ENCODE measurements around the gene BICRA. TPM values are rescaled to one million over a fixed set of nuclear protein-coding genes. Genes with fewer than 3 reads are reported as not detected.

The BICRA gene
- 10 to 100 TPM in 1 of 2 experiments, 1 to 10 TPM in 1; 9.8 to 13.3 TPM for total RNA-seq

GRCh38 chr19:47608969-47609905 is at the start of gene BICRA:
BICRA (plus strand) TSS chr19:47609134; CDS start chr19:47673575, 64,441 bp downstream.
- Mint-ChIP-seq H3K27me3 (no peaks in the 10 kb centered on the region), H3K27ac (peak within 1 kb of the TSS; percentile 89), H3K9me3 (ENCODE audit: low read depth) (no peaks in the 10 kb centered on the region), H3K4me3 (peak within 1 kb of the TSS; percentile 84), H3K36me3 (ENCODE audit: low read depth) (peaks cover 5% of the 10 kb centered on the region), H3K4me1 (peaks cover 26% of the 10 kb centered on the region)
- ChIA-PET POLR2A (interaction anchor here (0.7 to 1.0 kb wide), 2 partner anchors 7 to 9 kb away, joined by 3 to 5 read pairs; no protein-coding TSS in a partner anchor), CTCF (interaction anchor here (0.9 to 1.9 kb wide), 3 partner anchors 9 to 261 kb away, joined by 3 to 7 read pairs (median 3); no protein-coding TSS in a partner anchor)
- intact Hi-C loops (cut with DNase I, micrococcal nuclease), result loop anchor here (1.0 to 10.0 kb wide), 13 partner anchors 9 to 822 kb away; partner anchors contain the start of genes DHX34 (in 2 of the 2), NAPA (in 2 of the 2), EMP3 (in 1 of the 2) and INAFM1 (in 1 of the 2)
- ATAC-seq (peak; percentile 43), DNase-seq (peak; percentile 89)

DNA sequence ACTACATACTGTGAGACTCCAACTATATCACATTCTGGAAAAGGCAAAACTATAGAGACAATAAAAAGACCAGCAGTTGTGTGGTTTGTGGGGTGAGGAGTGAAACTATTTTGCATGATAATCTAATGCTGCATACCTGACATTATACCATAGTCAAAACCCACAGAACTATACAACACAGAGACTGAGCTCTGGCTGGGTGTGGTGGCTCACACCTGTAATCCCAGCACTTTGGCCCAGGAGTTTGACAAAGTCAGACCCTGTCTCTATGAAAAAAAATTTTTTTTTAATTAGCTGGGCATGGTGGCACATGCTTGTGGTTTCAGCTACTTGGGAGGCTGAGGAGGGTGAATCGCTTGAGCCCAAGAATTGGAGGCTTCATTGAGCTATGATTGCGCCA is 47.9 kb upstream of the BICRA start:
- no peaks in the 10 kb centered on the region for H3K4me1 Mint-ChIP-seq
- H3K27ac Mint-ChIP-seq, result no peak overlapping the region
- no peaks in the 10 kb centered on the region for H3K9me3 Mint-ChIP-seq (ENCODE audit: low read depth)
- CTCF ChIA-PET, result interaction anchor here (0.7 to 1.6 kb wide), 4 partner anchors 30 to 150 kb away, joined by 3 to 6 read pairs (median 5); partner anchors contain the start of gene NAPA
- intact Hi-C loops (cut with DNase I, micrococcal nuclease), result no loop called here
- POLR2A ChIA-PET, result interaction anchor here (0.7 kb wide), 1 partner anchor 45 kb away, joined by 3 read pairs; no protein-coding TSS in a partner anchor
- H3K36me3 Mint-ChIP-seq (ENCODE audit: low read depth), result no peaks in the 10 kb centered on the region
- no peak for DNase-seq
- no peak for ATAC-seq
- no peak overlapping the region for H3K4me3 Mint-ChIP-seq
- H3K27me3 Mint-ChIP-seq, result no peaks in the 10 kb centered on the region

- H3K36me3 Mint-ChIP-seq (ENCODE audit: low read depth), result no peaks in the 10 kb centered on the region
Measured at GRCh38 chr19:47561440-47562057, 47.4 kb upstream of the BICRA start.

GRCh38 chr19:47564081-47564480 is 44.9 kb upstream of the BICRA start:
- no peak for DNase-seq
- intact Hi-C loops (cut with DNase I, micrococcal nuclease), result no loop called here
- Mint-ChIP-seq H3K4me1 (no peaks in the 10 kb centered on the region), H3K4me3 (no peak overlapping the region), H3K9me3 (ENCODE audit: low read depth) (no peaks in the 10 kb centered on the region), H3K27me3 (no peaks in the 10 kb centered on the region), H3K36me3 (ENCODE audit: low read depth) (no peaks in the 10 kb centered on the region), H3K27ac (no peak overlapping the region)
- no peak for ATAC-seq
- ChIA-PET POLR2A (no interaction called here), CTCF (no interaction called here)

More at GRCh38 chr19:47561440-47562057, 47.4 kb upstream of the BICRA start:
- Mint-ChIP-seq H3K4me3 (no peak overlapping the region), H3K27me3 (no peaks in the 10 kb centered on the region), H3K27ac (no peak overlapping the region), H3K9me3 (ENCODE audit: low read depth) (no peaks in the 10 kb centered on the region), H3K4me1 (no peaks in the 10 kb centered on the region)
- intact Hi-C loops (cut with DNase I, micrococcal nuclease), result no loop called here
- DNase-seq (no peak), ATAC-seq (no peak)
- ChIA-PET POLR2A (no interaction called here), CTCF (interaction anchor here (0.7 to 1.6 kb wide), 3 partner anchors 30 to 146 kb away, joined by 3 to 6 read pairs (median 6); partner anchors contain the start of gene NAPA)

DNA sequence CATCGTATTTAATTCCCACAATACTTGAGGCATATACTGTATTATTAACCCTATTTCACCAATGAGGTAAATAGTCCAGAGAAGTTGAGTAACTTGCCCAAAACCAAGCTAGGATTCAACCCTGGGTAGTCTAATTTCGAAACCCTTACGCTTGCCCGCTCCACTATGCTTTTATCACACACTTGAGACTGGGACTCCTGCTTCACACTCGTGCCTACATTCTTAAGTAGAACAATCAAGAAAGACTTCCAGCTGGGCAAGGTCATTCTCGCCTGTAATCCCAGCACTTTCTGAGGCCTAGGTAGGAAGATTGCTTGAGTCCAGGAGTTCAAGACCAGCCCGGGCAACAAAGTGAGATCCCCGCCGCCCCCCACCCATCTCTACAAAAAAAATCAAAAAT is 39.6 kb upstream of the BICRA start:
- Mint-ChIP-seq H3K27me3 (peaks cover 4% of the 10 kb centered on the region), H3K36me3 (ENCODE audit: low read depth) (no peaks in the 10 kb centered on the region), H3K4me3 (no peak overlapping the region), H3K4me1 (peaks cover 8% of the 10 kb centered on the region), H3K27ac (no peak overlapping the region), H3K9me3 (ENCODE audit: low read depth) (no peaks in the 10 kb centered on the region)
- intact Hi-C loops (cut with DNase I, micrococcal nuclease), result no loop called here
- ChIA-PET POLR2A (no interaction called here), CTCF (no interaction called here)
- ATAC-seq (no peak), DNase-seq (no peak)

GRCh38 chr19:47572635-47573034 is 36.3 kb upstream of the BICRA start:
- CTCF ChIA-PET, result no interaction called here
- ATAC-seq, result no peak
- no peak for DNase-seq
- intact Hi-C loops (cut with DNase I, micrococcal nuclease), result loop anchor here in 1 of 2 experiments (1.0 kb wide), 2 partner anchors 28 to 223 kb away; partner anchors contain the start of gene DHX34
- H3K4me1 Mint-ChIP-seq, result peaks cover 20% of the 10 kb centered on the region
- POLR2A ChIA-PET, result no interaction called here
- peaks cover 4% of the 10 kb centered on the region for H3K27me3 Mint-ChIP-seq
- H3K4me3 Mint-ChIP-seq, result no peak overlapping the region
- no peaks in the 10 kb centered on the region for H3K36me3 Mint-ChIP-seq (ENCODE audit: low read depth)
- no peak overlapping the region for H3K27ac Mint-ChIP-seq
- H3K9me3 Mint-ChIP-seq (ENCODE audit: low read depth), result no peaks in the 10 kb centered on the region

- ChIA-PET POLR2A (no interaction called here), CTCF (interaction anchor here (0.6 to 0.7 kb wide), 2 partner anchors 201 to 218 kb away, joined by 3 read pairs; no protein-coding TSS in a partner anchor)
- intact Hi-C loops (cut with DNase I, micrococcal nuclease), result loop anchor here in 1 of 2 experiments (1.0 kb wide), 2 partner anchors 27 to 224 kb away; partner anchors contain the start of gene DHX34
- Mint-ChIP-seq H3K9me3 (ENCODE audit: low read depth) (no peaks in the 10 kb centered on the region), H3K4me3 (peak within 1 kb of the TSS; percentile 32), H3K36me3 (ENCODE audit: low read depth) (no peaks in the 10 kb centered on the region), H3K4me1 (peaks cover 28% of the 10 kb centered on the region), H3K27ac (peak within 1 kb of the TSS; percentile 2), H3K27me3 (peaks cover 4% of the 10 kb centered on the region)
- ATAC-seq, result peak; percentile 79
- peak; percentile 85 for DNase-seq
Measured at GRCh38 chr19:47573071-47574026, 35.6 kb upstream of the BICRA start, which contains the start of gene ZNF541. ZNF541 (minus strand) TSS chr19:47573148; CDS start chr19:47555856, 17,292 bp downstream.

DNA sequence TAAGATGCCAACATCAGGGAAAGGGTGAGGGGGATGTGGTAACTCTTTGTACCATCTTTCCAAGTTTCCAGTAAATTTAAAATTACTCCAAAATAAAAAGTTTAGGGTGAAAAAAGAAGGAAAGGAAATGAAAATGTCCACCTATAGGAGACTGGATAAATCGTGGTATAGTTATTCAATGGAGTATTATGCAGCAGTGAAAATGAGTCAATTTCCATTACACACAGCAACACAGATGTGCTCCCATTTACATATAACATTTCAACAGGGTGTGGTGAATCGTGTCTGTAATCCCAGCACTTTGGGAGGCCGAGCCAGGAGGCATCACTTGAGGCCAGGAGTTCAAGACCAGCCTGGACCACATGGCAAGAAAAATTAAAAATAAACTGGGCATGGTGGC is 28.5 kb upstream of the BICRA start:
- CTCF ChIA-PET, result interaction anchor here (1.0 kb wide), 1 partner anchor 16 kb away, joined by 5 read pairs; no protein-coding TSS in a partner anchor
- no peak for ATAC-seq
- Mint-ChIP-seq H3K27ac (no peak overlapping the region), H3K4me3 (no peak overlapping the region), H3K4me1 (peaks cover 44% of the 10 kb centered on the region), H3K36me3 (ENCODE audit: low read depth) (no peaks in the 10 kb centered on the region), H3K27me3 (no peaks in the 10 kb centered on the region), H3K9me3 (ENCODE audit: low read depth) (no peaks in the 10 kb centered on the region)
- intact Hi-C loops (cut with DNase I, micrococcal nuclease), result no loop called here
- POLR2A ChIA-PET, result no interaction called here
- DNase-seq, result no peak

- no peaks in the 10 kb centered on the region for H3K27me3 Mint-ChIP-seq
- peak; percentile 23 for DNase-seq
- intact Hi-C loops (cut with DNase I, micrococcal nuclease), result no loop called here
- ChIA-PET POLR2A (no interaction called here), CTCF (no interaction called here)
- peak overlapping the region; percentile 61 for H3K27ac Mint-ChIP-seq
- no peaks in the 10 kb centered on the region for H3K36me3 Mint-ChIP-seq (ENCODE audit: low read depth)
- no peak overlapping the region for H3K4me3 Mint-ChIP-seq
- ATAC-seq, result no peak
- H3K4me1 Mint-ChIP-seq, result peaks cover 38% of the 10 kb centered on the region
- peaks cover 5% of the 10 kb centered on the region for H3K9me3 Mint-ChIP-seq (ENCODE audit: low read depth)
Measured at GRCh38 chr19:47581605-47582319, 27.2 kb upstream of the BICRA start.

GRCh38 chr19:47582320-47582909 is 26.5 kb upstream of the BICRA start:
- Mint-ChIP-seq H3K4me3 (no peak overlapping the region), H3K36me3 (ENCODE audit: low read depth) (no peaks in the 10 kb centered on the region)
- no peak for DNase-seq

More at GRCh38 chr19:47582320-47582909, 26.5 kb upstream of the BICRA start:
- peaks cover 33% of the 10 kb centered on the region for H3K4me1 Mint-ChIP-seq
- ChIA-PET CTCF (no interaction called here), POLR2A (no interaction called here)
- H3K9me3 Mint-ChIP-seq (ENCODE audit: low read depth), result peaks cover 5% of the 10 kb centered on the region
- H3K27ac Mint-ChIP-seq, result peak overlapping the region; percentile 73
- intact Hi-C loops (cut with DNase I, micrococcal nuclease), result no loop called here
- H3K27me3 Mint-ChIP-seq, result no peaks in the 10 kb centered on the region
- ATAC-seq, result peak; percentile 39

All from activated CD4-positive, alpha-beta T cell treated with anti-CD3 and anti-CD28 coated beads for 36 hours (primary cell).